Neural cell (in vitro differentiated cells): ENCODE results near the gene CD99. TPM values are rescaled to one million over a fixed set of nuclear protein-coding genes. Genes with fewer than 3 reads are reported as not detected.

Experiments used
- H2AFZ ChIP-seq: fragments of 200-600, 300-800 bp; sonication (generic), shearing (Covaris generic); 2 replicates; pipeline ENCODE4 v1.6.0; 2014; ENCODE audit warnings: low read depth, mild to moderate bottlenecking, antibody characterized with exemption, low read length, moderate library complexity
- H3F3A ChIP-seq: fragments of 200-600 bp; shearing (Covaris generic); 2 replicates; pipeline ENCODE4 v1.6.1; 2016; ENCODE audit warnings: mild to moderate bottlenecking, moderate library complexity, mixed read lengths, antibody characterized with exemption, low read length; ENCODE audit not compliant: insufficient read depth, poor library complexity, severe bottlenecking
- H3K27ac ChIP-seq: fragments of 200-600, 300-800 bp; sonication (generic), shearing (Covaris generic); 2 replicates; pipeline ENCODE4 v1.5.1; 2014; ENCODE audit warnings: mild to moderate bottlenecking, low read length, moderate library complexity
- H3K27me3 ChIP-seq: fragments of 300-800, 200-600 bp; sonication (generic), shearing (Covaris generic); 2 replicates; pipeline ENCODE4 v1.6.0; 2014; ENCODE audit warnings: mild to moderate bottlenecking, low read depth, low read length, moderate library complexity; ENCODE audit not compliant: insufficient read depth
- H3K36me3 ChIP-seq: fragments of 300-800, 200-600 bp; sonication (generic), shearing (Covaris generic); 2 replicates; pipeline ENCODE4 v1.5.1; 2014; ENCODE audit warnings: mild to moderate bottlenecking, antibody characterized with exemption, low read length, moderate library complexity; ENCODE audit not compliant: insufficient read depth
- H3K4me2 ChIP-seq: fragments of 300-800, 200-600 bp; sonication (generic), shearing (Covaris generic); 2 replicates; pipeline ENCODE4 v1.6.0; 2014; ENCODE audit warnings: mild to moderate bottlenecking, low read length
- H3K4me3 ChIP-seq: fragments of 300-800, 200-600 bp; sonication (generic), shearing (Covaris generic); 2 replicates; pipeline ENCODE4 v1.5.1; 2014; ENCODE audit warnings: mild to moderate bottlenecking, low read length, moderate library complexity
- H3K79me2 ChIP-seq: fragments of 200-600 bp; shearing (Covaris generic); replicated peaks from 2 replicates; pipeline ENCODE4 v1.6.0; 2014; ENCODE audit warnings: mild to moderate bottlenecking, low read length, moderate library complexity; ENCODE audit not compliant: insufficient read depth
- H3K9ac ChIP-seq: fragments of 300-800, 200-600 bp; sonication (generic), shearing (Covaris generic); 2 replicates; pipeline ENCODE4 v1.6.1; 2016; ENCODE audit warnings: mild to moderate bottlenecking, low read length, mixed read lengths
- H3K9me2 ChIP-seq: fragments of 200-600 bp; shearing (Covaris generic); 2 replicates; pipeline ENCODE4 v1.6.1; 2016; ENCODE audit warnings: mild to moderate bottlenecking, low read length, mixed read lengths; ENCODE audit not compliant: insufficient read depth
- H3K9me3 ChIP-seq: fragments of 200-600, 300-800 bp; sonication (generic), shearing (Covaris generic); 2 replicates; pipeline ENCODE4 v1.6.1; 2016; ENCODE audit warnings: mild to moderate bottlenecking, mixed run types, low read length, moderate library complexity, mixed read lengths
- H4K20me1 ChIP-seq: fragments of 200-600 bp; shearing (Covaris generic); 2 replicates; pipeline ENCODE4 v1.6.1; 2016; ENCODE audit warnings: mild to moderate bottlenecking, mixed run types; ENCODE audit not compliant: insufficient read depth
- CTCF ChIP-seq: fragments of 450-650 bp; IDR thresholded peaks from 2 replicates; pipeline ENCODE4 v1.5.1; 2014; ENCODE audit warnings: antibody characterized with exemption, mild to moderate bottlenecking, moderate library complexity; ENCODE audit not compliant: poor library complexity, severe bottlenecking
- EP300 ChIP-seq: fragments of 450-650 bp; conservative IDR thresholded peaks from 2 replicates; pipeline ENCODE4 v1.6.1; 2014; ENCODE audit warnings: antibody characterized with exemption, mild to moderate bottlenecking, moderate library complexity; ENCODE audit not compliant: poor library complexity, severe bottlenecking
- EZH2 ChIP-seq: fragments of 200-600, 300-800 bp; shearing (Covaris generic), sonication (generic); IDR thresholded peaks from 2 replicates; pipeline ENCODE4 v1.6.1; 2014; ENCODE audit warnings: antibody characterized with exemption, low read length, borderline replicate concordance, mild to moderate bottlenecking; ENCODE audit not compliant: insufficient read depth, poor library complexity, severe bottlenecking
- MXI1 ChIP-seq: fragments of 450-650 bp; conservative IDR thresholded peaks from 2 replicates; pipeline ENCODE4 v1.6.1; 2014; ENCODE audit warnings: antibody characterized with exemption, mild to moderate bottlenecking; ENCODE audit not compliant: poor library complexity, severe bottlenecking
- POLR2AphosphoS5 ChIP-seq: IDR thresholded peaks from 2 replicates; pipeline ENCODE4 v1.6.1; 2012
- RAD21 ChIP-seq: fragments of 450-650 bp; conservative IDR thresholded peaks from 2 replicates; pipeline ENCODE4 v1.6.1; 2014; ENCODE audit warnings: antibody characterized with exemption, mild to moderate bottlenecking, moderate library complexity
- REST ChIP-seq: IDR thresholded peaks from 2 replicates; pipeline ENCODE4 v1.6.1; 2012; ENCODE audit warnings: borderline replicate concordance
- SMC3 ChIP-seq: fragments of 450-650 bp; conservative IDR thresholded peaks from 2 replicates; pipeline ENCODE4 v1.6.1; 2014; ENCODE audit warnings: antibody characterized with exemption, mild to moderate bottlenecking, moderate library complexity; ENCODE audit not compliant: poor library complexity
- TAF1 ChIP-seq: IDR thresholded peaks from 2 replicates; pipeline ENCODE4 v1.6.1; 2012; ENCODE audit warnings: low read depth
- polyA plus RNA-seq: library from polyadenylated mRNA; depleted of rRNA; stranded (reverse); fragments of >200 nt; gene quantifications from 2 replicates; pipeline ENCODE4 v1.2.3, GENCODE V29; 2014

CD99 gene
- polyA plus RNA-seq, 1 donor from 2014 or later: 6.6 TPM

GRCh38 chrX:2664502-2664901 lies 26.6 kb upstream of the CD99 start:
- no peak overlapping the region for H2AFZ ChIP-seq
- no peaks in the 10 kb centered on the region for H3K9me3 ChIP-seq
- no peaks in the 10 kb centered on the region for H3K9me2 ChIP-seq
- H3F3A ChIP-seq: no peaks in the 10 kb centered on the region
- no peaks in the 10 kb centered on the region for H3K27me3 ChIP-seq
- no peaks in the 10 kb centered on the region for H3K36me3 ChIP-seq
- no peaks in the 10 kb centered on the region for H3K79me2 ChIP-seq
- no peak overlapping the region for H3K4me2 ChIP-seq
- TF ChIP-seq POLR2AphosphoS5 (no peak), MXI1 (no peak), SMC3 (no peak), CTCF (no peak), EP300 (no peak), RAD21 (no peak), TAF1 (no peak), EZH2 (no peak), REST (no peak)
- no peaks in the 10 kb centered on the region for H4K20me1 ChIP-seq
- no peak overlapping the region for H3K4me3 ChIP-seq
- no peak overlapping the region for H3K9ac ChIP-seq
- H3K27ac ChIP-seq: no peak overlapping the region

- H3K79me2 ChIP-seq: no peaks in the 10 kb centered on the region
- no peak overlapping the region for H3K4me2 ChIP-seq
- H3K9ac ChIP-seq: no peak overlapping the region
- no peak overlapping the region for H3K4me3 ChIP-seq
- TF ChIP-seq SMC3 (no peak), EZH2 (no peak), REST (no peak), MXI1 (no peak), EP300 (no peak), RAD21 (no peak), TAF1 (no peak), POLR2AphosphoS5 (no peak)
- H3K27me3 ChIP-seq: no peaks in the 10 kb centered on the region
- no peaks in the 10 kb centered on the region for H4K20me1 ChIP-seq
- no peaks in the 10 kb centered on the region for H3K36me3 ChIP-seq
- no peaks in the 10 kb centered on the region for H3K9me2 ChIP-seq
- no peaks in the 10 kb centered on the region for H3K9me3 ChIP-seq
- H2AFZ ChIP-seq: no peak overlapping the region
- no peak overlapping the region for H3K27ac ChIP-seq
- no peaks in the 10 kb centered on the region for H3F3A ChIP-seq
Measured at GRCh38 chrX:2665387-2666304, 25.4 kb upstream of the CD99 start.
